Transverse colon (tissue), 4 donors: ENCODE measurements around the gene WDR18. TPM values are rescaled to one million over a fixed set of nuclear protein-coding genes. Genes with fewer than 3 reads are reported as not detected.

Experiments
- DNase-seq: peaks from one replicate; pipeline ENCODE4 v3.0.0-alpha.2; 2019
- H3K27ac ChIP-seq, 4 donors: fragments of 200-600 bp; sonication (generic); 2 replicates each; pipeline ENCODE4 v1.5.1; 2016 to 2018; ENCODE audit warnings: inconsistent platforms in 4 of 4
- H3K27me3 ChIP-seq: fragments of 200-600 bp; sonication (generic); 2 replicates; pipeline ENCODE4 v1.5.1; 2017; ENCODE audit warnings: inconsistent platforms
- H3K36me3 ChIP-seq, 4 donors: fragments of 200-600 bp; sonication (generic); 2 replicates each; pipeline ENCODE4 v1.5.1; 2017 to 2019; ENCODE audit warnings: inconsistent platforms in 4 of 4
- H3K4me1 ChIP-seq, 4 donors: fragments of 200-600 bp; sonication (generic); 2 replicates each; pipeline ENCODE4 v1.5.1; 2017 to 2020; ENCODE audit warnings: inconsistent platforms in 4 of 4
- H3K4me3 ChIP-seq, 4 donors: fragments of 200-600 bp; sonication (generic); 1 replicate in 1 of 4; 2 replicates in 3 of 4; pipeline versions ENCODE4 v1.5.1 to v1.6.1; 2017 to 2019; ENCODE audit warnings: inconsistent platforms in 4 of 4
- H3K9me3 ChIP-seq, 2 donors: fragments of 200-600 bp; sonication (generic); 2 replicates each; pipeline ENCODE4 v1.5.1; 2017 to 2019; ENCODE audit warnings: inconsistent platforms in 2 of 2
- EP300 ChIP-seq: sonication (generic); formaldehyde crosslinking; IDR thresholded peaks from one replicate; pipeline ENCODE4 v1.6.1; 2017; ENCODE audit warnings: antibody characterized with exemption, low read depth
- POLR2A ChIP-seq: fragments of 450-650 bp; IDR thresholded peaks from one replicate; pipeline ENCODE4 v1.6.1; 2016; ENCODE audit warnings: antibody characterized with exemption, mild to moderate bottlenecking, moderate library complexity
- POLR2AphosphoS5 ChIP-seq, 3 donors: sonication (generic); formaldehyde crosslinking; IDR thresholded peaks; one replicate each; pipeline ENCODE4 v1.6.1; 2016; ENCODE audit warnings: antibody characterized with exemption in 3 of 3
- WGBS, 2 donors: methylation state at CpG; one replicate each; pipeline ENCODE4 v1.1.5; 2018; ENCODE audit warnings: low coverage in 1 of 2; 5-methylcytosine and 5-hydroxymethylcytosine counted together
- in situ Hi-C, 4 donors: fragments of 200-750 bp; cut with MboI; loops; one replicate each; pipeline versions ENCODE4 v1.15.0 to v1.15.1; 2017; ENCODE audit warnings: low sequenced_read_pairs in 3 of 4, low pct_ligation_motif_present in 1 of 4, low pct_unique_long_range_greater_than_20kb in 1 of 4
- intact Hi-C: fragments of 100-400 bp; cut with DNase I; formaldehyde crosslinking; loops from one replicate; pipeline ENCODE4 v1.15.1; 2023; ENCODE audit warnings: low total_unique reads
- total RNA-seq, 4 donors: library from RNA; depleted of rRNA; stranded (reverse); fragments of >200 nt; gene quantifications; one replicate each; pipeline ENCODE4 v1.1.0, GENCODE V29; 2016
- TF ChIP-seq, protein P1 (sequence below), 5 experiments: fragments of 200-600 bp in 3 of 5; fragments of 450-650 bp in 2 of 5; sonication (generic) in 3 of 5; IDR thresholded peaks; 1 replicate in 2 of 5; 2 replicates in 3 of 5; pipeline ENCODE4 v1.5.1; 2016 to 2017; ENCODE audit warnings: antibody characterized with exemption in 5 of 5, inconsistent platforms in 3 of 5, mild to moderate bottlenecking in 2 of 5, moderate library complexity in 1 of 5

Gene WDR18
- total RNA-seq, 4 donors from 2014 or later: 23.1 to 47.4 (median 39.0) TPM

GRCh38 chr19:1025960-1026782, 42.0 kb downstream of the WDR18 start, which contains the start of gene CNN2:
CNN2 (plus strand) TSS chr19:1026608; CDS start chr19:1026662, 54 bp downstream.
- intact Hi-C loops: loop anchor here (10.0 kb wide), 1 partner anchor 219 kb away; the partner anchor contains the start of genes ATP5F1D and MIDN
- Histone ChIP-seq H3K9me3 (no peaks in the 10 kb centered on the region), H3K27me3 (no peaks in the 10 kb centered on the region), H3K4me1 (peaks cover 21 to 56% (median 41%) of the 10 kb centered on the region in 4 donors), H3K27ac (peak within 1 kb of the TSS; percentile 91 to 97 (median 94)), H3K4me3 (peak within 1 kb of the TSS; percentile 44 to 87 (median 72)), H3K36me3 (no peaks in the 10 kb centered on the region)
- peak; percentile 83 for TF ChIP-seq POLR2A
- TF ChIP-seq, protein P1, sequence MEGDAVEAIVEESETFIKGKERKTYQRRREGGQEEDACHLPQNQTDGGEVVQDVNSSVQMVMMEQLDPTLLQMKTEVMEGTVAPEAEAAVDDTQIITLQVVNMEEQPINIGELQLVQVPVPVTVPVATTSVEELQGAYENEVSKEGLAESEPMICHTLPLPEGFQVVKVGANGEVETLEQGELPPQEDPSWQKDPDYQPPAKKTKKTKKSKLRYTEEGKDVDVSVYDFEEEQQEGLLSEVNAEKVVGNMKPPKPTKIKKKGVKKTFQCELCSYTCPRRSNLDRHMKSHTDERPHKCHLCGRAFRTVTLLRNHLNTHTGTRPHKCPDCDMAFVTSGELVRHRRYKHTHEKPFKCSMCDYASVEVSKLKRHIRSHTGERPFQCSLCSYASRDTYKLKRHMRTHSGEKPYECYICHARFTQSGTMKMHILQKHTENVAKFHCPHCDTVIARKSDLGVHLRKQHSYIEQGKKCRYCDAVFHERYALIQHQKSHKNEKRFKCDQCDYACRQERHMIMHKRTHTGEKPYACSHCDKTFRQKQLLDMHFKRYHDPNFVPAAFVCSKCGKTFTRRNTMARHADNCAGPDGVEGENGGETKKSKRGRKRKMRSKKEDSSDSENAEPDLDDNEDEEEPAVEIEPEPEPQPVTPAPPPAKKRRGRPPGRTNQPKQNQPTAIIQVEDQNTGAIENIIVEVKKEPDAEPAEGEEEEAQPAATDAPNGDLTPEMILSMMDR (IDR thresholded peaks at IDR 0.05): no peak
- no peak for TF ChIP-seq EP300
- peak; percentile 86 to 97 (median 93) for TF ChIP-seq POLR2AphosphoS5 (IDR thresholded peaks at IDR 0.05)
- 11 to 30% methylated on average over 3 to 24 of the region's 63 CpGs for WGBS, 2 donors
- in situ Hi-C loops: no loop called here
- peak; percentile 87 for DNase-seq

GRCh38 chr19:1026783-1027649, 42.9 kb downstream of the WDR18 start:
- in situ Hi-C loops: no loop called here
- WGBS, 2 donors: 2% methylated on average over 18 of the region's 36 CpGs; no CpG with 5 or more reads in 1 of the 2 donors
- H3K36me3 ChIP-seq: peaks cover 0 to 3% (median 1%) of the 10 kb centered on the region in 4 donors
- H3K27ac ChIP-seq: peak overlapping the region; percentile 91 to 97 (median 94)
- H3K4me3 ChIP-seq: peak overlapping the region; percentile 44 to 87 (median 72)
- DNase-seq: no peak
- intact Hi-C loops: loop anchor here (10.0 kb wide), 1 partner anchor 218 kb away; the partner anchor contains the start of genes ATP5F1D and MIDN
- H3K9me3 ChIP-seq: no peaks in the 10 kb centered on the region
- H3K4me1 ChIP-seq: peaks cover 17 to 52% (median 36%) of the 10 kb centered on the region in 4 donors
- TF ChIP-seq POLR2AphosphoS5 (IDR thresholded peaks at IDR 0.05) (no peak), POLR2A (no peak), EP300 (no peak)
- TF ChIP-seq, protein P1 (IDR thresholded peaks at IDR 0.05): no peak
- no peaks in the 10 kb centered on the region for H3K27me3 ChIP-seq

DNA sequence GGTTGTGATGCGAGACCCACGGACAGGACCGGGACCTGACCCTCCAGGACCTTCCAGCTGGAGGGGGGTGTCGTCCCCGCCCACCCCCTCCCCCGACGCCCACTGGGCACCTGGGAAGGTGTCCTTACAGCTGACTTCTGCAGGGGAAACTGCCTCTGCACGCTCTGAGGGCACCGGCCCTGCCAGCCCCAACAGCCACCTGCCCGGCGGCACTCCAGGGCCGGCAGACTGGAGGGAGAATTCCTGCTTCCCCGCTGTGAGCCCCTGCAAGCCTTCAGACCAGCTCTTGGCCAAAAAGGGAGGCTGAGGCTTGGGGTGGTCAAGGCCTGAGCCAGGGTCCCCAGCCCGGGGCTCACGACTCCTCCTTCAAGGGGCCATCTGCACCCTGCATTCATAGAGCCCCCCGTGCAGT, 43.5 kb downstream of the WDR18 start:
- Histone ChIP-seq H3K36me3 (peaks cover 0 to 9% (median 4%) of the 10 kb centered on the region in 4 donors), H3K9me3 (no peaks in the 10 kb centered on the region), H3K4me1 (peaks cover 14 to 46% (median 36%) of the 10 kb centered on the region in 4 donors), H3K27me3 (no peaks in the 10 kb centered on the region), H3K4me3 (peak overlapping the region; percentile 44 to 87 (median 72)), H3K27ac (peak overlapping the region; percentile 91 to 97 (median 94))
- TF ChIP-seq, protein P1 (IDR thresholded peaks at IDR 0.05): no peak
- TF ChIP-seq EP300: no peak
- no peak for TF ChIP-seq POLR2AphosphoS5 (IDR thresholded peaks at IDR 0.05)
- no peak for TF ChIP-seq POLR2A
- 0% methylated on average over 12 of the region's 16 CpGs; no CpG with 5 or more reads in 1 of the 2 donors for WGBS, 2 donors
- intact Hi-C loops (loop anchor here (2.0 to 10.0 kb wide), 2 partner anchors 75 to 217 kb away; partner anchors contain the start of genes ATP5F1D, GPX4 and MIDN), in situ Hi-C loops (no loop called here)
- DNase-seq: no peak
